HG03575 (cell line): ENCODE measurements around the gene PBX1.

Source experiments
- ATAC-seq: cut with Tn5 transposase; IDR thresholded peaks from one replicate; pipeline ENCODE4 v1.9.1; 2021; ENCODE audit not compliant: unreplicated experiment, insufficient number of reproducible peaks, low FRiP score; ENCODE audit errors: extremely low read depth

The PBX1 gene

DNA sequence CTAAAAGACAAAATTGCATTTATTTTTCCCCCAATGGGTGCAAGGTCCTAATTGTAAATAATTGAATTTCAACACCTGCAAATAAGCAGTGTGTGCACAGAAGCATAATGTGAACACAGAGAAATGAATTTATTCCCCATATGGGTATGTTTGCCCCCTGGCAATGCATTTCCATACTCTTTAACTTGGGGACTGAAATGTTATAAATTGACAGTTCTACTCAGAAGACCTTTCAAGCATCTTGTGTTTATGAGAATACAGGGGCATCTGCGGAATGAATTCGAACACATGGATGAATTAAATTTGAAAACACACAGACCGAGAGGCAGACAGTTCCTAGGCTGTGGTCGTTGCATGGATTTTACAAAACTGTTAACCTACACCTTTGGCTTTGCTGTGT is 3.5 kb downstream of the PBX1 start:
- no peak for ATAC-seq

GRCh38 chr1:164562947-164563520 is 4.0 kb downstream of the PBX1 start:
- no peak for ATAC-seq

- ATAC-seq, result no peak
These were observed 4.9 kb downstream of the PBX1 start for GRCh38 chr1:164563721-164564360.

- no peak for ATAC-seq
These were observed 5.4 kb downstream of the PBX1 start for GRCh38 chr1:164564378-164564777.

DNA sequence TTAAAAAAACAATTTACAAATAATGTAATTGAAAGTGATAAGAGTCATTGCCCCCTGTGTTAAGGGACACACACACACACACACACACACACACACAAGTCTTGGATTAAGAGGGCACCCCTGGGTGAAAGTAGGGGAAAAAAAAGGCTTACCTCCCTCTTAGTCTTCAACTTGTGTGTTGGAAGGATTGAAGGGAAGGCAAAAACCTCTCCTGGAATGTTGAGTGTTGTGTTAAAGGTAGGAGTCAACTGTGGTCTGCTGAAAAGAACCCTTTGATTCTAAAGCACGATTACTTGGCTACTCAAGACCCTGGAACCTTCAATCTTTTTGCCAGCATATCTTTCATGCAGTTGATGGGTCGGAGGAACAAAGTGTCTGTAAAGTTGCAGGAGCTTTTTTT is 6.4 kb downstream of the PBX1 start:
- ATAC-seq, result no peak

DNA sequence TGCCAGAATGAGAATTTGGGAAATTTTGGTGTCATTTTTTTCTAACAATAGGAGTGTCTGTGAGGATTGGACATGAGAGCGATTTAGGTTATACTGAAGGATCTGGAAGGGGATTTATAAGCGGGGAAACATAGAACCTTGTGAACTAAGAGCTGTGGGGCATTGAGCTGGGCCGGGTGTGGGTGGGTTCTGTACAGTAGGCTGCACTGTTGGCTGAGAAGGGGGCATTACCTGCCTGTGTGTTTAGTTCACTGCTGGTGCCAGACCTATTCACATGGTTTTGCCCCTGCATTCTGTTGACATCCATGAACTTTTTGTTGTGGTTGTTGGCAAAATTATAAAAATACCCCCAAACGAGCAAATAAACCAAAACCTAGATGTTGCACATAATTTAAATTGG is 8.8 kb downstream of the PBX1 start:
- ATAC-seq, result no peak

DNA sequence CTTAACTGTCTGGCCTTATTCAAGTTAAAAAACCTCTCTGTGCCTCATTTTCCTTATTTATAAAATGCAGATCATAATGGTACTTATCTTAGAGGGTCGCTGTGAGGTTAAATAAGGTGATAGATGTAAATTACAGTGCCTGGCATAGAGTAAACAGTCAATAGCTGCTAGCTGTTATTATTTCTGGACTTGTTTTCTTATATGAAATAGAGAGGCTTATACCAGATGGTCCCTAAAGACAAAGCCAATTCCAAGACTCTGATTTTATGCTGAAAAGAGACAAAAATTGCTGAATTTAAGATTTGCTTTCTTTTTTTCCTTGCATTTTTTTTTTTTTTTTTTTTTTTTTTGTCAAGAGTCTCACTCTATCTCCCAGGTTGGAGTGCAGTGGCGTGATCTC is 10.3 kb downstream of the PBX1 start:
- no peak for ATAC-seq

DNA sequence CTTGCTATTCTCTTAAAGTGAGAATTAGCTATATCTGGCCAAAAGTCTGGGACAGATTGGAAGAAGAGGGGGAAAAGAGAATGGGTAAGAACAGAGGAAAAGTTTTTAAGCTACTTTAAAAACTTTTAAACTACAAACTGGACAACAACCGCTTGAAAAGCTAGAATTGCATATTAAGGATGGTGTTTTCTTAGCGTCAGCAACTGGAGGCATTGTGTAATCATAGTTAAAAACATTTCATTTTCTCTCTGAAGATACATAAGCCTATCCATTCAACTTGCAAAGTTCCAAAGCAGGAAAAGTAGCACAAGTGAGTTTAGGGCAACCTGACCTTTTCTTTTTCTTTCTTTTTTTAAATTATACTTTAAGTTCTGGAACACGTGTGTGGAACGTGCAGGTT is 10.9 kb downstream of the PBX1 start:
- ATAC-seq, result no peak

GRCh38 chr1:164571333-164571732 is 12.3 kb downstream of the PBX1 start:
- ATAC-seq, result no peak

GRCh38 chr1:164575356-164575886 is 16.4 kb downstream of the PBX1 start:
- no peak for ATAC-seq

DNA sequence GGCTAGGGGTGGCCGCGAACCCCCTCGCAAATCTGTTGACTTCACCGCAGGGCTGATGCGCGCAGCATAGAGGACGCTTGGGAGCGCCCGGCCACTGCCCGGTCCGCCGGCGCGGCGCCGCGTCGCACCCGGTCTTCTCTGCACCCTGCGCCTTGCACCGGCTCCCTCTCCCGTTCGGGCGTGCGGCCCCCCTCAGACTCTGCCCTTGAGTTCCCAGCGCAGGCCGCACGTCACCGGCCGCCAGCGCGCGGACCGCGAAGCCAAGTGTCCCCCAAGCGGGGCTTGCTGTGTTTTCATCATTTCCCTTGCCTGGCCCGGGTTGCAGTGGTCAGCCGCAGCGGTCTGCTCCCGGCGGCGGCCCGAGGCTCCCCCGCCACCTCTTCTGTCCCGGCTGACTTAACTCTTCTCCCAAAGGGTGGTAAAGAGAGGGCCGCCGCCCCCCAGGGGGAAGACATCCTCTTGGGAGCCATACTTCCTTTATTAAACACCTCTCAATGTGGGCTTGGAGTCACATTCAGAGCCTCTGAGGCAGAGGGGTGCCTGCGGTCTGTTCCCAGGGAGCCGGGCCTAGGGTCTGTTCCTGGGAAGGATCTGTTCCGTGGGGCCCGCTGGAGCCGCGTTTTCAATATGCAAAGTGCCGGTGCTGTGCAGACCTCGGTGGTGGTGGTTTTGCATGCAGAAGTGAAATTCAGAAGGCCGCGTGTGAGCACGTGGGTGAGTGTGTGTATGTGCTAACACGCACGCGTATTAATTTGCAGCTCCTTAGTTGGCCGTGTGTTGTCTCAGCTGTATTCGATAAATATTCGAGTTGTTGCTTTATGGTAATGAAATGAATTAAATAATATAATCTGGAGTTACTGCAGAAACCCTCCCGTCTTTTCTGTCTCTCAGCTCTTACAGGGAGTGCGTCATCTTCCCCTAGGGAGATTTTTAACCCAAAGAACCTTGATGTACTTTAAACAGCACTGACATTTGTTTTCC is 17.6 kb downstream of the PBX1 start:
- ATAC-seq, result no peak

DNA sequence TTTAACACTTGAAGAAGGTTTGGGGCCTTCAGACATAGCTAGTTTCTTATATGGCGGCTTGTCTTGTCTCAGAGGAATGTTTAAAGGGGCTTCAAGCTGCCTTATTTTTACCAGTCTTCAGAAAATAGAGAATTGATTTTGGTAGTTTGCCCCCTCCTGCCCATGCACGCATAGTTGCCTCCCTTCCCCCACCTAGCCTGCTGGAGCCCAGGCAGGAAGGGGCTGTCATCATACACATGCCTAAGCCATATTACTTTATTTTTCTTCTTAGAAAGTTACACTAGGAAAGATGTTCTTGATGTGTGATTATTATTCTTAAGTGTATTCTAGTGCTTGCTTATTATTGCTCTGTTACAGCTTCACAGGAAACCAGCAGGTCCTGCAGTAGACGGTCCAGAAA is 18.3 kb downstream of the PBX1 start:
- ATAC-seq, result no peak

- no peak for ATAC-seq
These were observed 19.7 kb downstream of the PBX1 start for GRCh38 chr1:164578479-164579200.

GRCh38 chr1:164579381-164579780 is 20.4 kb downstream of the PBX1 start:
- no peak for ATAC-seq

GRCh38 chr1:164581762-164582161 is 22.8 kb downstream of the PBX1 start:
- no peak for ATAC-seq

GRCh38 chr1:164583196-164583595 is 24.2 kb downstream of the PBX1 start:
- no peak for ATAC-seq

DNA sequence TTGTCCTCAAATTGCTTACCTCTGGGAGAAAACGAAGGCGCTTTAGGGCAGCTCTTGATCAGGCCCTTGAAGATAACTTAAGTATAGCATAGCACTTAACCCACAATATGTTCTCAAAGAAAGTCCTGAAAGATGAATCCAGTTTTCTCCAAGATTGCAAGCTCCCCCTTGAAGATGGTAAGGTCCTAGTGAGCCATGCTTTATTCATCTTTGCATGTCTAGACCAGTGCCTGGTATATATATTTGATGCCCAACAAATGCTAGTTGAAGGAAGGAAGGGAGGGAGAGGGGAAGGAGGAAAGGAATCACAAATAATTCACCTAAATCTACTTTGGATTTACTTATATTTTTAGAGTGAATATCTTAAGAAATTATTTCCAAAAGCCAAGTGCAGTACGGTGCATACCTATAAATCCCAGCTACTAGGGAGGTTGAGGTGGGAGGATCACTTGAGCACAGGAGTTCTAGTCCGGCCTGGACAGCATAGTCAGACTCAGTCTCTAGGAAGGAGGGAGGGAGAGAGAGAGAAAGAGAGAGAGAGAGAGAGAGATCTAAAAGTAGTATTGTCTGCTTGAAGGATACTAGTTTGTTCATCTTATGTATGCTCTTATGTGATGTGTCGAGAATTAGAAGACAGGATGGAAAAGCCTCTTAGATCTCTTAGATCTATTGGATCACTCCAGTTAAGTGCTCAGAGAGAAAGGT is 25.0 kb downstream of the PBX1 start:
- no peak for ATAC-seq

DNA sequence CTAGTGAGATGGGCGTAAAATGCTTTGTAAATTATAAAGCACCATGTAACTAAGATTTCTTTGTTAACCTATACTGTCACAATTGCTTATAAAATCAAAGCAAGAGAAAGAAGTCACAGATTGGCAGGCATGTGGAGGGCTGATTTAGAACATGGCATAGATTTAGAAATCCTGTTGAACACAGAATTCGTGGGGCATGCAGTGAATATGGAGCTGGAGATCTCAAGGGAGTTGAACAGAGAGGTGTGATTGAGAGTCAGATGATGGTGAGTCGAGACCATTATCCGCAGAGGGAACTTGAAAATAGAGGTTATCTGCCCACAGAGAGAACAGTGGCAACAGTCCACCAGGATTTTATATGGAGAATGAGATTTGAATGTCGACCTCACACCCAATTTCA is 27.6 kb downstream of the PBX1 start:
- ATAC-seq, result no peak
